KG1 (cell line): ENCODE measurements around the gene APOL5.
"Not testable (repeated sequence)": the region's sequence is repeated elsewhere in the genome, so short reads cannot be mapped to it uniquely, and the experiment has no call there.

Experiments
- DNase-seq: peaks from one replicate; lab custom pipeline; 2025; lab: John Stamatoyannopoulos, UW

Gene APOL5

DNA sequence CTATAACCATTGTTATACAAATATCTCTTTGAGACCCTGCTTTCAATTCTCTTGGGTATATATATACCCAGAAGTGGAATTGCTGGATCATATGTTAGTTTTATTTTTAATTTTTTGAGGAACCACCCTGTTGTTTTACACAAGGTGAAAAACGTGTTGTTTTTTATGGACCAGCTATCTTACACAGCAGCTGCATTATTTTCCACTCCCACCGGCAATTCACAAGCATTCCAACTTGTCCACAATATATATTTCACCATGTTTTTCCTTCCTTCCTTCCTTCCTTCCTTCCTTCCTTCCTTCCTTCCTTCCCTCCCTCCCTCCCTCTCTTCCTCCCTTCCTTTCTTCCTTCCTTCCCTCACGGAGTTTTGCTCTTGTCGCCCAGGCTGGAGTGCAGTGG is 6.3 kb upstream of the APOL5 start:
- DNase-seq, result no peak

- DNase-seq, result no peak
These were observed 5.0 kb upstream of the APOL5 start for GRCh38 chr22:35712672-35713071.

DNA sequence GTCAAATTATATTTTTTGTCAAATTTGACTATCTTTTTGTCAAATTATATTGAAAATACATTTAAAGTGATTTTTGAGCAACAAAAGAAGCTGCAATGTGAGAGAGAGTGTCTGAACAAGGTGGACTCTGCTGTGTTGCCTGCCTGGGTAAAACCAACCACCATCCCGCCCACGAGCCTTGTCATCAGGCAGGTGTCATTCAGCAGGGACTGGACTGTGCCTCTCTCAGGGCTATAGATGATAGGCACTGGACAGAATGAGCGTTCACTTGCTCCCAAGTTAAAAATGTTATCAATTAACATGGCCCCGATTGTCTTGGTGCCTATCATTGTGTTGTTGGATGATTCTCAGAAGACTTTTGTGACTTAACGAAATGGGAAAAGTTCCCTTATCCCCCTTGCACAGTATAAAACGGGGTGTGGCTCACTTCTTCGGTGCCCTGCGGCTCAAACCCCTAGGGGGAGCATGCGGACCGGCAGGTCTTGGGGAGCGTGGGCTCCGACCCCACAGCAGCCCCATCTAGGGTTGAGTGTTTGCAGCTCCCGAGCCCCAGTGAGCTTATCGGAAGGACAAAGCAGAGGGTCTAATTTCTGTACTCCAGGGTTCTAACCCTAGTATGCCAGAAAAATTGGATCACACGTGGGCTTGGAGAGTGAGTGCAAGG is 1.7 kb downstream of the APOL5 start:
- no peak for DNase-seq

DNA sequence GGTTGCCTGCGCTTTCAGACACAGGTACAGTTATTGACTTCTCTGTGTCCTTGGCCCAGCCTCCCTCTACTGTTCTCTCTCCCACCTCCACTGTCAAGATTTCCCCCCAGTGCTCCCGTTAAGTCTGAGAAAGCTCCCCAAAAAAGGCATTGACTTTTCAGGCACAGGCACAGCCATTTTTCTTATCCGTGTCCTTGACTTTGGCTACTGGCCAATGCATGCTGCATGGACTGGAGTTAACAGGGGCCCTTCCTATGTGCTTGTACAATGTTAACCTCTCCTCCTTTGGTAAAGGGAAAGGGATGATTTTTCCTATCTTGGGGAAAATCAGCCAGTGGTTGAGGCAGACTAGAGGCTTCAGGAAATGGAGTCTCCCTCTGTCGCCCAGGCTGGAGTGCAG is 4.3 kb downstream of the APOL5 start:
- no peak for DNase-seq

DNA sequence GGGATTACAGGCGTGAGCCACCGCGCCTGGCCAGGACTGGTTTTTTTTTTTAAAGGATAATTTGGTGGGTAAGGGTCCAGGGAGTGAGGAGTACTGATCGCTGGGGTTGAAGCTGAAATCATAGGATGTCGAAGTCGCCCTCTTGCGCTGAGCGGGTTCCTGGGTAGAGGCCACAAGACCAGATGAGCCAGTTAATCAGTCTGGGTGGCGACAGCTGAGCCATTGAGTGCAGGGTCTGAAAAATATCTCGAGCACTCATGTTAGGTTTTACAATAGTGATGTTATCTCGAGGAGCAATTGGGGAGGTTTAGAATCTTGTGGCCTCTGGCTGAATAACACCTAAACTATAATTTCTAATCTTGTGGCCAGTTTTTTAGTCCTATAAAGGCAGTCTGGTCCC is 7.8 kb downstream of the APOL5 start:
- DNase-seq, result no peak

DNA sequence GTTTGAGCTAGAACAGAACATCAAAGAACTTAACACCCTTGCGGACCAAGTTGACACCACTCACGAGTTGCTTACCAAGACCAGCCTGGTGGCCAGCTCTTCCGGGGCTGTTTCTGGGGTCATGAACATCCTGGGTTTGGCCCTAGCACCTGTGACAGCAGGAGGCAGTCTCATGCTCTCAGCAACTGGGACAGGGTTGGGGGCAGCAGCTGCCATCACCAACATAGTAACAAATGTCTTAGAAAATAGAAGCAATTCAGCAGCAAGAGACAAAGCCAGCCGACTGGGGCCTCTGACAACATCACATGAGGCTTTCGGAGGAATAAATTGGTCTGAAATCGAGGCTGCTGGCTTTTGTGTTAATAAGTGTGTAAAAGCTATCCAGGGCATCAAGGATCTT is 8.7 kb downstream of the APOL5 start:
- DNase-seq, result no peak

- DNase-seq, result no peak
These were observed 9.3 kb downstream of the APOL5 start for GRCh38 chr22:35726933-35727332.

DNA sequence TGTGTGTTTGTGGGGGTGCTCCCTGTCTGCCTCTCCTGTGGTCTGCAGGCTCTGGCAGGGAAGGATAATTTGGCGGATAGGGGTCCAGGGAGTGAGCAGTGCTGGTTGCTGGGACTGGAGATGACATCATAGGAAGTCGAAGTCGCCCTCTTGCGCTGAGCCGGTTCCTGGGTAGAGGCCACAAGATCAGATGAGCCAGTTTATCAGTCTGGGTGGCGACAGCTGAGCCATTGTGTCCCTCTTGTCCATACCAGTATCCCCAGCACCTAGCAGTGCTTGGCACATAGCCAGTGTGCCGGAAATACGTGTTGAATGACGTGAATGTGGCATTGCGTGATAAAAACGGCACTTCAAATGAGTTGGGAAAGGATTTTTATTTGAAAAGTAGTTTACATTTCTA is 9.8 kb downstream of the APOL5 start:
- no peak for DNase-seq

DNA sequence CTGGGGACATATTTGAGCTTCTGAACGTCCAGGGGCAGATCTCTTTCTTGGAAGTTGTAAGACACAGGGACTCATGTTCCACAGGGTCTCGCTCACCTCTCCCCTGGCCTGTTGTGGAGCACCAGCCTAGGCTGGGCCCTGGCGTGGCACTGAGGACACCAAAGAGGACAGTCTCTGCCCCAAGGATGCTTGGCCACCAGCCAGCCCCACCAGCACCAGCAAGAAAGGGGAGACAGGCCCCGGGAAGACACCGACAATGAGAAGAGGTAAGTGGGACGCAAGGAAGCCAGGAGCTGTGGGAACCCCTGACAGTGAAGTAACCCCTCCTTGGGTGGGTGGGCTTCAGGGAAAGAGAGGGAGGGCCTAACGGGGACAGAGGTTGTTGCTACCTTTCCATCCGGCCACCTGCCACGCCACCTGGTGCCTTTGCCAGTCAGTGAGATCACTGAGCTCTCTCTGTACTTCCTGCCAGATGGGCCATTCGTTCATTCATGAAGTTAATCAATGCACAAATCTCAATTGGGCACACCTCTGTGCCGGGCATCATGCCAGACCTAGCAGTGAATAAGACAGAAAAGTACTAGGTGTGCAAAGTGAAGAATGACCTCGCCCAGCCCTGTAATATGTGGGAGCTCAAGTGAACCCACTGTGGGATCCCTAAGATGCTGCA is 11.1 kb downstream of the APOL5 start:
- no peak for DNase-seq

DNA sequence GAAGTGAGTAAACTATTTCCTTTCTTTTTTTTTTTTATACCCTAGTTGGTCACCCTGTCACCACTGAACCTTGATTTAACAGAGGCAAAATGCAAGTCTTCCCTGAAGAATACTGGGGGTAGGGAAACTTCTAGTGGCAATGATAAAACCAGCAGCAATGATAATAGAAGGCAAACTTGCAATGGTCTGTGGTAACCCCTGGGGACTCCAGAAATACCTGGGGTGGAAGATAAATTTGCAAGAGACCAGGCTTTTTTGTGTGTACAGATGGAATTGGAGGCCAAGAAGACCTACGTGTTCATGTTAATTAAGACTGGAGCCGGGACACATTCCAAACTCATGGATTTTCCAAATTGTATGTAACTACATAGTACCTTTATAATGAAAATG is 11.6 kb downstream of the APOL5 start:
- no peak for DNase-seq

- no peak for DNase-seq
These were observed 13.6 kb downstream of the APOL5 start for GRCh38 chr22:35731321-35731720.

GRCh38 chr22:35732116-35732515 is 14.4 kb downstream of the APOL5 start:
- no peak for DNase-seq

DNA sequence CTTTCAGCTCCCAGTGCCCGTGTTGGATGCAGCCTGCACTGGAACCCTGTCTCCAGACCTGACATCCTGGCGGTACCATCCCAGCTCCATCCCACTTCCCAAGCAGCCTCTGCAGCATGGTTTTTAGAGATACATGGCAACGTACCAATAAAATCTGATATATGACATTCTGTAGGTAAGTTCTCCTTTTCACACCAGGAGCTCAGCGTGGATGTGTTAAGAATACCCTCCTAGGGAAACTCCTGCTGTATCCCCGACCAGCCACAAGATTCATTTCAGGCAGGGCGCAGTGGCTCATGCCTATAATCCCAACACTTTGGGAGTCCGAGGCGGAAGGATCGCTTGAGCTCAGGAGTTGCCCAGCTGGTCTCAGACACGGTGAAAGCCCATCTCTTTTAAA is 15.4 kb downstream of the APOL5 start:
- no peak for DNase-seq

DNA sequence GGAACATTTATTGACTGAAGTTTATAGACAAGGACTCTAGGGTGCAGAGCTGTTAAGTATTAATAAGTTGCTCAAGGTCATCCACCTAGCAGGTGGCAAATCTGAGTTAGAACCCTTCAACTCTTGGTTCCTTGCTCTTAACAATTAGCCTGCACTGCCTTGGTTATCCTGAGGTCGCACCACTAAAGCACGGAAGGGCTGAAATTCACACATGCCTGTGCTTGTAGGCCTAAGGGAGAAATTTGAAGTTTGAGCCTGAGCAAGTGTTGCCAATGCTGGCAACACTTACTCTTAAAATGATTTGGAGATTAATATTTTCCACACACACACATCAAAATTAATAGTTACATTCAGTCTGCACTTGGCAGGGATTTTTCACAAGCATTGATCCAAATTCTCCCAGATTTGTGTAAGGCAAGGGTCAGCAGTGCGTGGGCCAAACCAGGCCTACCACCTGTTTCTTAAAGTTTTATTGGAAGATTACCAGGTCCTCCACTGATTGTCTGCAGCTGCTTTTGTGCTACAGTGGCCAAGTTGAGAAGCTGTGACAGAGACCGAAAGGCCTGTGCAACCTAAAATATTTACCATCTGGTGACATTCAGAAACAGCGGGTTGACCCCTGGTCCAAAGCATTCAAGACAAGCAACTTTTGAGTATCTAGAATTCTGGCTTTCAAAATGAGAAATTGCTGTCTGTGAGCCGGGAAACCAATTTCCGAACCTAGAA is 16.3 kb downstream of the APOL5 start:
- no peak for DNase-seq

GRCh38 chr22:35734517-35734827 is 16.8 kb downstream of the APOL5 start:
- DNase-seq, result no peak

DNA sequence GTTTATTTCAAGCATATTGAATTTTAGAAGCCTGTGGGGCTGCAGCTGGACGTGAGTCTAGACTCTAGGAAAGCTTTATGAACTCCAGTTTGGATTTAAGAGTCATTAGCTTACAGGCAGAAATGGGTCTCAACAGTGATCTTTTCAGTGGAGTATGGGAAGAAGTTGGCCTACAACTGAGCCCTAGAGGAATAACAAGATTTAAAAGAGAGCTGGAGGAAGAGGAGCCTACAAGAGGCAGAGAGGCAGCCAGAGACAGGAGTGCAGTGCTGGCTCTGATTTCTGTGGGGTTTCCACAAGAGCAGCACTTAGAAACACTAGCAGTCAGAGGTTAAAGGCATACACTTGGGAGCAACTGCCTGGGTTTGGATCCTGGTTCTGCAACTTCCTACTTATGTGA is 17.9 kb downstream of the APOL5 start:
- no peak for DNase-seq

DNA sequence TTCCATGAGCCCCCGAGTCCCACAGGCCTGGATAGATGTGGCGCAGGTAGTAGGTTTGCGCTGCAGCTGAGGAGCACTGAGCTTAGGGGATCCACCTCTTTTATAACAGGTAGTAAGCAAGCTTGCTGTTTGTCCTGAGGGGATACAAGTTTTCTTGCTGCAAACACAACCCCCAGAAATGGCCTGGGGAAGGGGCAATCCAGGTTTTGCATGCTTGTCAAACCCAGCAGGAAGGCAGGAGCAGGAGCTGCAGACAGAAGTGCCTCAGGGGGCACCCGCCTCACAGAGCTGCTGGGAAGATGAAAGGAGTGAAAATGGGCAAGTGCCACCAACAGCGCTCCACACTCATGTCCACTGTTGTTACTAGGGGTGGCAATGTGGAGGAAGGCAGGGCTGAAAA is 18.5 kb downstream of the APOL5 start:
- DNase-seq, result no peak

DNA sequence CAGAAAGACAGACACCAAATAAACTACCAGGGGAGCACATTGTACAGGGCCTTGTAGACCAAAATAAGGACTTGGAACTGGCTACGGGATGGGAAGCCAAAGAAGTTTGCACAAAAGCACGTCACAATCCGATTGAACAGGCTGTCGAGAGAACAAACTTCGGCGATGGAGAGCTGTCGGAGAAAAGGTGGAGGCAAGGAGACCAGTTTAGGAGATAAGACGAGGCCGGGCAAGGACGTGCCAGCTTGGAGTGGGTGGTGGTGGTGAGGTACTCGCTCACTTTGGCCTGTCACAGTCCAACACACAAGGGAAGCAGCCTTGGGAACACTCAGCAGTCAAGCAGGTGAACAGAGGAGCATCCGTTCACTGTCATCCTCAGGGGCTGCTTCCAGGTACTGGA is 19.0 kb downstream of the APOL5 start:
- no peak for DNase-seq

GRCh38 chr22:35737886-35738285 is 20.2 kb downstream of the APOL5 start:
- DNase-seq, result not testable (repeated sequence)

DNA sequence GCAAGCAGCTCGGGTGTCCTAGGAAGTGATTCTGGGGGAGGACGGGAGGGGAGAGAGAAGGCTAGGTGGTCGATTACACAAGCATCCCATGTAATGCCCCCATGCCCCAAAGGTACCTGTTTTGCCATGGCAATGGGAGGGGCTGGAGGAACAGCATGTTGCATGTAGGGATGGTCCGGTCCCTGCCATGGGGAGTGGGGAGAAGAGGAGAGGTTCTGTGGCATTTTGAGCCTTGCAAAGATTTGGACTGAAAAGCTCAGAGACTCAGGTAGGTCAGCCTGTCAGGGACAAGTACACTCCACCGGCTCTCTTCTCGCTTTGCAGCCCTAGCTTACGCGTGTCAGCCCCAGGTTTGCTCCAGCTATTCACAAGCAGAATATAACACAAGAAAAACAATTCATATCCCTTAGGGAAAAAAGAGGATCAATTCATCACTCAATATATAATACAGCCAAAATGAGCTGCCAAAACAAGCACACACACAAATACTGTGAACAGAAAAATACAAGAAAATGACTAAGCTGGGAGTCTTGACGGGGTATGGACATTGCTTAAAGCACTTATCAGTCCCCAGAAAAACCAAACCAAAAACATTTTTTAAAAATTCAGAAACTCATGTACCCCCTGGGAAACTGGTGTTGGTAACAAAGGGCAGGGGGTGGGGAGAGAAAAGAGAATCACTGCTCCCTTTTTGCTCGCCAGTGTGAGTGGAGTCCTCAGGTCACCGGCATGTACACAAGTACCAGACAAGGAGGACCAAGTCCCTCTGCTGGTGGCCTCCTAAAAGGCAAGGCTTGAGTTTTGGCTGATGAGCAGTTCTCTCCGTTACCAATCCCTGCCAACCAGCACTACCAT is 21.6 kb downstream of the APOL5 start:
- DNase-seq, result no peak

DNA sequence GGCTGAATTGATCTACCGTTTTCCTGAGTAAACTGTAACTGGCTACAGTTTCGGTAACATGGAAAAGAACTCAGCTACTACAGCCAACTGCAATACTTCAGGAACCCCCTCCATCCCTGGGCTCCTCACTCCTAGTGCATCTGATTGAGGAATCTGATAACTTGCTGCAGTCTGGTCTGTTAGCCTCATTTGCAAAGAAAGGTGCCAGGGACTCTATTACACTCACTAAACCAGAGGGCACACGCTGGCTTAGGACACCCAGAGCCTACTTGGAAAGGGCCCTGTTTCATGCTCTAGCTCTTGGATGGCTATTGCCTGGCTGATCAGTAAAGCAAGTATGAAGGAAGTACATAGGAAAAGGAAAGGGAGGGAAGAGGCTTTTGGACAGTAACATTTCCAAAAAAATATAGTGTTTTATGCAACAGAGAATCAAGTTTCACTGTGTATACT is 22.3 kb downstream of the APOL5 start:
- DNase-seq, result no peak

GRCh38 chr22:35740616-35741015 is 22.9 kb downstream of the APOL5 start:
- DNase-seq, result no peak
